GM23248 (cell line): ENCODE results near the gene SYNPR.

ENCODE experiments used
- EZH2 ChIP-seq: fragments of 200-600 bp; sonication (generic); IDR thresholded peaks from 2 replicates; pipeline ENCODE4 v1.6.1; 2018; ENCODE audit warnings: antibody characterized with exemption, mild to moderate bottlenecking; ENCODE audit not compliant: insufficient read depth, poor library complexity, severe bottlenecking
- EZH2phosphoT487 ChIP-seq: fragments of 200-600 bp; sonication (generic); IDR thresholded peaks from 2 replicates; pipeline ENCODE4 v1.6.1; 2018; ENCODE audit warnings: antibody characterized with exemption, moderate library complexity, mild to moderate bottlenecking, low read depth; ENCODE audit not compliant: insufficient read depth

- TF ChIP-seq EZH2 (no peak), EZH2phosphoT487 (no peak)
Measured at GRCh38 chr3:63479661-63480035, 201.5 kb downstream of the SYNPR start.
